Right renal cortex interstitium (tissue), 3 donors: Measurements from ENCODE around the gene HOXC4. TPM values are rescaled to one million over a fixed set of nuclear protein-coding genes. Genes with fewer than 3 reads are reported as not detected.
A peak's percentile ranks its signal among the peaks of the same experiment; 100 is the strongest.

Source experiments
- DNase-seq, 3 donors: peaks; one replicate each; pipeline ENCODE4 v3.0.0-alpha.2; 2013; ENCODE audit warnings: low read depth in 3 of 3, low spot score in 2 of 3
- polyA plus RNA-seq, 3 donors: library from polyadenylated mRNA; unstranded; fragments of 120-200 nt; gene quantifications; one replicate each; pipeline ENCODE4 v1.2.1, GENCODE V29; 2013; ENCODE audit not compliant: insufficient read length in 3 of 3

The HOXC4 gene
- polyA plus RNA-seq, 3 donors = 32.4 to 42.5 (median 37.2) TPM

GRCh38 chr12:54027442-54027786 is 26.2 kb upstream of the HOXC4 start:
- no peak for DNase-seq

GRCh38 chr12:54028314-54029201 is 25.1 kb upstream of the HOXC4 start, which contains the start of gene HOXC6:
HOXC6 (plus strand) TSS chr12:54028440; CDS start chr12:54028522, 82 bp downstream.
- DNase-seq = no peak

- no peak for DNase-seq
Observed at GRCh38 chr12:54029529-54030441, 23.9 kb upstream of the HOXC4 start.

- no peak for DNase-seq
Observed at GRCh38 chr12:54030442-54030801, 23.2 kb upstream of the HOXC4 start.

GRCh38 chr12:54030889-54031471 is 22.7 kb upstream of the HOXC4 start:
- DNase-seq = no peak

- no peak for DNase-seq
Observed at GRCh38 chr12:54031480-54031879, 22.2 kb upstream of the HOXC4 start.

- no peak for DNase-seq
Observed at GRCh38 chr12:54032086-54032619, 21.5 kb upstream of the HOXC4 start.

GRCh38 chr12:54032627-54033100 is 21.0 kb upstream of the HOXC4 start, which contains the start of gene HOXC5:
HOXC5 (plus strand) TSS chr12:54033050; CDS start chr12:54033123, 73 bp downstream.
- no peak for DNase-seq

GRCh38 chr12:54033106-54033979 is 20.3 kb upstream of the HOXC4 start:
- DNase-seq = peak in 1 of 3 donors; percentile 86

- DNase-seq = no peak
Observed at GRCh38 chr12:54033980-54034784, 19.5 kb upstream of the HOXC4 start.

- DNase-seq = no peak
Observed at GRCh38 chr12:54034785-54035310, 18.8 kb upstream of the HOXC4 start.

- no peak for DNase-seq
Observed at GRCh38 chr12:54035568-54036264, 17.9 kb upstream of the HOXC4 start.

- no peak for DNase-seq
Observed at GRCh38 chr12:54036620-54037359, 16.8 kb upstream of the HOXC4 start.

GRCh38 chr12:54037360-54038283 is 16.0 kb upstream of the HOXC4 start:
- no peak for DNase-seq

GRCh38 chr12:54038284-54038870 is 15.3 kb upstream of the HOXC4 start:
- no peak for DNase-seq

- no peak for DNase-seq
Observed at GRCh38 chr12:54038871-54039414, 14.7 kb upstream of the HOXC4 start.
